ENCODE data around the gene HOXA6.

- TF ChIP-seq CTCF (IDR thresholded peaks at IDR 0.05) (no peak), EZH2 (IDR thresholded peaks at IDR 0.05) (peak; percentile 99)
Measured at GRCh38 chr7:27173511-27173955, 26.0 kb upstream of the HOXA6 start.

All from neural progenitor cell (in vitro differentiated cells).